Right atrium auricular region (tissue), 2 donors: ENCODE data around the gene TLK2. TPM values are rescaled to one million over a fixed set of nuclear protein-coding genes. Genes with fewer than 3 reads are reported as not detected.

Source experiments
- DNase-seq: peaks from one replicate; pipeline ENCODE4 v3.0.0-alpha.2; 2019; ENCODE audit warnings: low spot score
- H3K27ac ChIP-seq, 2 donors: fragments of 200-600 bp; sonication (generic); 1 replicate in 1 of 2; 2 replicates in 1 of 2; pipeline ENCODE4 v1.5.1; 2016 to 2019
- H3K27me3 ChIP-seq, 2 donors: fragments of 200-600 bp; sonication (generic); one replicate each; pipeline versions ENCODE4 v1.5.1 to v1.6.0; 2017 to 2019
- H3K36me3 ChIP-seq: fragments of 200-600 bp; sonication (generic); one replicate; pipeline ENCODE4 v1.5.1; 2016
- H3K4me1 ChIP-seq, 2 donors: fragments of 200-600 bp; sonication (generic); one replicate each; pipeline versions ENCODE4 v1.5.1 to v1.6.0; 2017 to 2019
- H3K4me3 ChIP-seq, 2 donors: fragments of 200-600 bp; sonication (generic); 1 replicate in 1 of 2; 2 replicates in 1 of 2; pipeline ENCODE4 v1.5.1; 2017 to 2019; ENCODE audit warnings: mild to moderate bottlenecking in 1 of 2, moderate library complexity in 1 of 2
- H3K9me3 ChIP-seq, 2 donors: fragments of 200-600 bp; sonication (generic); one replicate each; pipeline ENCODE4 v1.5.1; 2019
- total RNA-seq, 2 donors: library from RNA; depleted of rRNA; stranded (reverse); fragments of >200 nt; gene quantifications; one replicate each; pipeline ENCODE4 v1.1.0, GENCODE V29; 2016
- TF ChIP-seq, protein P1 (sequence below), 2 donors: fragments of 200-600 bp; sonication (generic); IDR thresholded peaks; one replicate each; pipeline ENCODE4 v1.5.1; 2019; ENCODE audit warnings: antibody characterized with exemption in 2 of 2

The TLK2 gene
- total RNA-seq, 2 donors from 2014 or later = 22.3 to 28.3 TPM

- no peak for DNase-seq
- H3K4me1 ChIP-seq = no peaks in the 10 kb centered on the region
- TF ChIP-seq, protein P1, sequence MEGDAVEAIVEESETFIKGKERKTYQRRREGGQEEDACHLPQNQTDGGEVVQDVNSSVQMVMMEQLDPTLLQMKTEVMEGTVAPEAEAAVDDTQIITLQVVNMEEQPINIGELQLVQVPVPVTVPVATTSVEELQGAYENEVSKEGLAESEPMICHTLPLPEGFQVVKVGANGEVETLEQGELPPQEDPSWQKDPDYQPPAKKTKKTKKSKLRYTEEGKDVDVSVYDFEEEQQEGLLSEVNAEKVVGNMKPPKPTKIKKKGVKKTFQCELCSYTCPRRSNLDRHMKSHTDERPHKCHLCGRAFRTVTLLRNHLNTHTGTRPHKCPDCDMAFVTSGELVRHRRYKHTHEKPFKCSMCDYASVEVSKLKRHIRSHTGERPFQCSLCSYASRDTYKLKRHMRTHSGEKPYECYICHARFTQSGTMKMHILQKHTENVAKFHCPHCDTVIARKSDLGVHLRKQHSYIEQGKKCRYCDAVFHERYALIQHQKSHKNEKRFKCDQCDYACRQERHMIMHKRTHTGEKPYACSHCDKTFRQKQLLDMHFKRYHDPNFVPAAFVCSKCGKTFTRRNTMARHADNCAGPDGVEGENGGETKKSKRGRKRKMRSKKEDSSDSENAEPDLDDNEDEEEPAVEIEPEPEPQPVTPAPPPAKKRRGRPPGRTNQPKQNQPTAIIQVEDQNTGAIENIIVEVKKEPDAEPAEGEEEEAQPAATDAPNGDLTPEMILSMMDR (IDR thresholded peaks at IDR 0.05) = no peak
- H3K27ac ChIP-seq = no peak overlapping the region
- H3K4me3 ChIP-seq = no peak overlapping the region
- H3K9me3 ChIP-seq = no peaks in the 10 kb centered on the region
- H3K27me3 ChIP-seq = no peaks in the 10 kb centered on the region
- no peaks in the 10 kb centered on the region for H3K36me3 ChIP-seq
Observed at GRCh38 chr17:62641153-62641552, 162.5 kb downstream of the TLK2 start.

DNA sequence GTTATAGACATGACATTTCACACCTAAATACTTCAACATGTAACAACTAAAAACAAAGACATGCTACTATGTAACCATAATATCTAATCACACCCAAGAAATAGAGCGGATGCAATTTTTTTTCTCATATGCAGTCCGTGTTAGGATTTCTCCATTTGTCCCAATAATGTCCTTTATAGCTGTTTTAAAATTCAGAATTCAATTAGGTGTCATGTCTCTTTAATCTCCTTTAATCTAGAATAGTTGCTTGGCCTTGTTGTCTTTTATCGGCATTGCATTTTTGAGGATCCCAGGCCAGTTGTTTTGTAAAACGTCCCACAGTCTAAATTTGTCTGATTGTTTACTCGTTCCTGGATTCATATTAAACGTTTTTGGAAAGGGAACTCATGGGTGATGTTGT, 163.3 kb downstream of the TLK2 start:
- Histone ChIP-seq H3K27me3 (no peaks in the 10 kb centered on the region), H3K27ac (no peak overlapping the region), H3K4me1 (no peaks in the 10 kb centered on the region), H3K9me3 (no peaks in the 10 kb centered on the region), H3K36me3 (no peaks in the 10 kb centered on the region), H3K4me3 (no peak overlapping the region)
- DNase-seq = no peak
- TF ChIP-seq, protein P1 (IDR thresholded peaks at IDR 0.05) = no peak

DNA sequence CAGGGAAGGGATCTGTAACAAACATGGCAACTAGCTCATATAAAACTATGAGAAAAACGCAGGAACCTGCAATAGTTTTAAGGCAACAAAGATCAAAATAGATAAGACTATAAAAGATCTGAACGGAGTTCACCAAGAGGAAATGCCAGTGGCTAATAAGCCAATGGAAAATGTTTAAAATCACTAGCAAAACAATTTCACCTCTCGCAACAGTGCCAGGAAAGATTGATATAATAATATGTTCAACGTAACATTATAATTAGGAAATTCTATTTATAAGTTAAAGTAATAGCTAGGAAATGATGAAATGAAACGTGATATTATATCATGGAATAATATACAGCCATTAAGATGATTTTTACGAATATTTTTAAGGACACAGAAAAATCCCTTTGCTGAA, 164.9 kb downstream of the TLK2 start:
- H3K4me1 ChIP-seq = peaks cover 0 to 6% of the 10 kb centered on the region in 2 donors
- no peaks in the 10 kb centered on the region for H3K27me3 ChIP-seq
- TF ChIP-seq, protein P1 (IDR thresholded peaks at IDR 0.05) = no peak
- DNase-seq = no peak
- no peaks in the 10 kb centered on the region for H3K9me3 ChIP-seq
- H3K27ac ChIP-seq = no peak overlapping the region
- H3K4me3 ChIP-seq = no peak overlapping the region
- no peaks in the 10 kb centered on the region for H3K36me3 ChIP-seq

- no peak for DNase-seq
- peaks cover 0 to 17% of the 10 kb centered on the region in 2 donors for H3K4me1 ChIP-seq
- H3K27ac ChIP-seq = no peak overlapping the region
- no peaks in the 10 kb centered on the region for H3K27me3 ChIP-seq
- H3K36me3 ChIP-seq = no peaks in the 10 kb centered on the region
- no peaks in the 10 kb centered on the region for H3K9me3 ChIP-seq
- TF ChIP-seq, protein P1 (IDR thresholded peaks at IDR 0.05) = no peak
- H3K4me3 ChIP-seq = no peak overlapping the region
Observed at GRCh38 chr17:62644487-62645173, 166.0 kb downstream of the TLK2 start.

DNA sequence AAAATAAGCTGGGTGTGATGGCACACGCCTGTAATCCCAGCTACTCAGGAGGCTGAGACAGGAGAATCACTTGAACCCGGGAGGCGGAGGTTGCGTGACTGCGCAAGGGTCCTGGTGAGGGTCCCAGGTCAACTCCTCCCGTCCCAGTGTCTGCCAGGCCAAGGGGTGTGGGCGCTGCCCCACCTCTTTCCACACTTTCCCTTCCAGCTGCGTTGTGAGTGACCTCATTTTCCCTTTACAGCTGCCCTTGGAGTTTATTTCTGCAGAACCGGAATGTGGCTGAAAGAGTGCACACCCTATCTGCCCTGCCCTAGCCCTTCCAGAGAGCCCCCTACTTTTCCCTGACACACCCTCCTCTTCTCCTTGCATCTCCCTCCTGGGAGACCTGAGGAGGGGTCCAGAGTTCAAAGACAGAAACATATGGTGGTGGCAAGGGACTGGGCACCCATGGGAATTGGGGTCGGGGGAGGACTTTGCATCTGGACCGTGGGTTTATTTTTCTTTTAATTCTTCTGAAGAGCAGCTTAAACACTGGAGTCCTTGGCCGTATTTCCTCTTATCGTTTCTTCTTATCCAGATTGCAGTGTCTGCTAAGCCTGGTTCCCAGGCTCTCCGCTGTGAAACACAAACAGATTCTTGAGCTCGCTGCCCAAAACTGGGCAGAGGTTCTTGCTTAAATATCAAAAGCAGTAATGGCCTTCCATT, 169.8 kb downstream of the TLK2 start:
- Histone ChIP-seq H3K4me1 (peaks cover 0 to 31% of the 10 kb centered on the region in 2 donors), H3K4me3 (no peak overlapping the region), H3K27ac (peak overlapping the region; percentile 35 to 50), H3K36me3 (no peaks in the 10 kb centered on the region), H3K27me3 (no peaks in the 10 kb centered on the region), H3K9me3 (no peaks in the 10 kb centered on the region)
- TF ChIP-seq, protein P1 (IDR thresholded peaks at IDR 0.05) = no peak
- no peak for DNase-seq
